ENCODE measurements around the gene FGGY.
A peak's percentile ranks its signal among the peaks of the same experiment; 100 is the strongest.

FGGY gene

DNA sequence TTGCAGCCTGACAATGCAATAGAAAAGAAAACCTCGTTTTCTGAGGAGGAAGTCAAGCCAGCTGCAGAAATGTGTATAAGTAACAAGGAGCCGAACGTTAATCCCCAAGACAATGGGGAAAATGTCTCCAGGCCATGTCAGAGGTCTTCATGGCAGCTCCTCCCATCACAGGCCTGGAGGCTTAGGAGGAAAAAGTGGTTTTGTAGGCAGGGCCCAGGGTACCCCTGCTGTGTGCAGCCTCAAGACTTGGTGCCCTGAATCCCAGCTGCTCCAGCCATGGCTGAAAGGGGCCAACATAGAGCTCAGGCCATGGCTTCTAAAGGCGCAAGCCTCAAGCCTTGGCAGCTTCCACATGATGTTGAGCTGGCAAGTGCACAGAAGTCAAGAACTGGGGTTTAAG, 439.9 kb downstream of the FGGY start:
- CTCF ChIA-PET = no interaction called here
- DNase-seq (ENCODE audit: low read depth, low spot score) = no peak
- TF ChIP-seq, protein P1, sequence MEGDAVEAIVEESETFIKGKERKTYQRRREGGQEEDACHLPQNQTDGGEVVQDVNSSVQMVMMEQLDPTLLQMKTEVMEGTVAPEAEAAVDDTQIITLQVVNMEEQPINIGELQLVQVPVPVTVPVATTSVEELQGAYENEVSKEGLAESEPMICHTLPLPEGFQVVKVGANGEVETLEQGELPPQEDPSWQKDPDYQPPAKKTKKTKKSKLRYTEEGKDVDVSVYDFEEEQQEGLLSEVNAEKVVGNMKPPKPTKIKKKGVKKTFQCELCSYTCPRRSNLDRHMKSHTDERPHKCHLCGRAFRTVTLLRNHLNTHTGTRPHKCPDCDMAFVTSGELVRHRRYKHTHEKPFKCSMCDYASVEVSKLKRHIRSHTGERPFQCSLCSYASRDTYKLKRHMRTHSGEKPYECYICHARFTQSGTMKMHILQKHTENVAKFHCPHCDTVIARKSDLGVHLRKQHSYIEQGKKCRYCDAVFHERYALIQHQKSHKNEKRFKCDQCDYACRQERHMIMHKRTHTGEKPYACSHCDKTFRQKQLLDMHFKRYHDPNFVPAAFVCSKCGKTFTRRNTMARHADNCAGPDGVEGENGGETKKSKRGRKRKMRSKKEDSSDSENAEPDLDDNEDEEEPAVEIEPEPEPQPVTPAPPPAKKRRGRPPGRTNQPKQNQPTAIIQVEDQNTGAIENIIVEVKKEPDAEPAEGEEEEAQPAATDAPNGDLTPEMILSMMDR (IDR thresholded peaks at IDR 0.05; ENCODE audit: insufficient read depth, low read length, missing control alignments) = no peak
- POLR2A ChIA-PET = interaction anchor here (0.6 kb wide), 1 partner anchor 28 kb away, joined by 3 read pairs; no protein-coding TSS in a partner anchor
- no peak overlapping the region for H3K4me3 ChIP-seq (ENCODE audit: low read depth, low read length)

DNA sequence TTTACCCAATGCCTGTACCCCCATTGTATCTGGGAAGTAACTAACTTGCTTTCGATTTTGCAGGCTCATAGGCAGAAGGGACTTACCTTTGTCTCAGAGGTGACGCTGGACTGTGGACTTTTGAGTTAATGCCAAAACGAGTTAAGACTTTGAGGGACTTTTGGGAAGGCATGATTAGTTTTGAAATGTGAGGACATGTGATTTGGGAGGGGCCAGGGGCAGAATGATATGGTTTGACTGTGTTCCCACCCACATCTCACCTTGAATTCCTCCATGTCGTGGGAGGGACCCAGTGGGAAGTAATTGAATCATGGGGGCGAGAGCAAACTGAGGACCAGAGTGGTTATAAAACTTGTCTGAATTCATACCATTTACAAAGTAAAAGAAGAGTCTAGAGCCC, 440.7 kb downstream of the FGGY start:
- TF ChIP-seq, protein P1 (IDR thresholded peaks at IDR 0.05; ENCODE audit: insufficient read depth, low read length, missing control alignments) = no peak
- no peak for DNase-seq (ENCODE audit: low read depth, low spot score)
- CTCF ChIA-PET = interaction anchor here (2.3 kb wide), 1 partner anchor 22 kb away, joined by 6 read pairs; no protein-coding TSS in a partner anchor
- H3K4me3 ChIP-seq (ENCODE audit: low read depth, low read length) = no peak overlapping the region
- POLR2A ChIA-PET = interaction anchor here (1.1 to 1.6 kb wide), 2 partner anchors 29 to 34 kb away, joined by 3 read pairs; no protein-coding TSS in a partner anchor

DNA sequence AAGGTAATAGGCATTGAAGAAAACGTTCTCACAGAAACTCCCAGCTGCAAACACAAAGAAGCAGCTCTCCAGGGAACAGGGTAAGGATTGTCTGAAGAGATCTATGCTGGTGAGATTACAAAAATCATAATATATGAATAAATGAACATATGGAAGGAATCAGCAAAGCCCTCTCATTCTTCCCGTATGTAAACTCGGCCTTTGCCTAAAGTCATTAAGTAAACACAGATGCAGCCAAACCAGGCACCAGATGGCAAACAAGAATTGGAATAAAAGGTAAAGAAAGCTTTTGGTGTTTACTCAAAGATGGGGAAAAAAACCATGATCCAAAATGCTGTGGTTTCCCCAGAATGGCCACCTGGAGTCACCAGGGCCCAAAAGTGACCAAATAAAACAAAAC, 441.3 kb downstream of the FGGY start:
- TF ChIP-seq, protein P1 (IDR thresholded peaks at IDR 0.05; ENCODE audit: insufficient read depth, low read length, missing control alignments) = no peak
- ChIA-PET POLR2A (interaction anchor here (0.7 to 1.6 kb wide), 5 partner anchors 12 to 955 kb away, joined by 3 to 4 read pairs (median 3); partner anchors contain the start of gene JUN), CTCF (interaction anchor here (0.8 to 2.3 kb wide), 2 partner anchors 21 to 38 kb away, joined by 4 to 6 read pairs; no protein-coding TSS in a partner anchor)
- H3K4me3 ChIP-seq (ENCODE audit: low read depth, low read length) = no peak overlapping the region
- DNase-seq (ENCODE audit: low read depth, low spot score) = peak; percentile 40

DNA sequence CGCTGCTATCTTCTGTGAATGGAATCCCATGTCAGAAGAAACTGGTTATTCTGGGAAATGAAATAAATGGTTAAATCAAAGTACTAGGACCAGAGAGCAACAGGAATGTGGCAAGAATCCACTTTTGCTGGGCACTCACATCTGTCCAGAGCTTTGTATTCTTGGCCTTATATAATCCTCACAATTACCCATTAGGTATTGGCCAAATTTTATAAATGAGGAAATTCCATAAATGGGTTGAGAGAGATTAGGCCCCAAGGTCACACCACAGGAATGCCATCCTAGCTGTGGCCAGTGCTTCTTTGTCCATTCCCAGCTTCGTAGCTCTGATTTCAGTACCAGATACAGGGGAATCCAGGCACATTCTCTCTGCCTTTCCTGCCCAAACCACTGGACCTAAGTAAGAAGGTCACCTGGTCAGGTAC, 441.7 kb downstream of the FGGY start:
- ChIA-PET CTCF (interaction anchor here (0.8 to 2.3 kb wide), 2 partner anchors 21 to 38 kb away, joined by 4 to 6 read pairs; no protein-coding TSS in a partner anchor), POLR2A (interaction anchor here (0.7 to 1.6 kb wide), 5 partner anchors 12 to 955 kb away, joined by 3 to 4 read pairs (median 3); partner anchors contain the start of gene JUN)
- no peak for DNase-seq (ENCODE audit: low read depth, low spot score)
- TF ChIP-seq, protein P1 (IDR thresholded peaks at IDR 0.05; ENCODE audit: insufficient read depth, low read length, missing control alignments) = no peak
- H3K4me3 ChIP-seq (ENCODE audit: low read depth, low read length) = no peak overlapping the region

GRCh38 chr1:59739111-59739510, 442.2 kb downstream of the FGGY start:
- no peak for DNase-seq (ENCODE audit: low read depth, low spot score)
- H3K4me3 ChIP-seq (ENCODE audit: low read depth, low read length) = no peak overlapping the region
- TF ChIP-seq, protein P1 (IDR thresholded peaks at IDR 0.05; ENCODE audit: insufficient read depth, low read length, missing control alignments) = no peak
- ChIA-PET POLR2A (interaction anchor here (0.9 to 1.6 kb wide), 3 partner anchors 27 to 955 kb away, joined by 3 to 4 read pairs (median 3); partner anchors contain the start of gene JUN), CTCF (interaction anchor here (1.4 to 2.3 kb wide), 3 partner anchors 11 to 40 kb away, joined by 6 to 7 read pairs (median 7); no protein-coding TSS in a partner anchor)

GRCh38 chr1:59742526-59742925, 445.6 kb downstream of the FGGY start:
- POLR2A ChIA-PET = no interaction called here
- no peak for DNase-seq (ENCODE audit: low read depth, low spot score)
- TF ChIP-seq, protein P1 (IDR thresholded peaks at IDR 0.05; ENCODE audit: insufficient read depth, low read length, missing control alignments) = no peak
- no peak overlapping the region for H3K4me3 ChIP-seq (ENCODE audit: low read depth, low read length)
- CTCF ChIA-PET = interaction anchor here (1.0 kb wide), 1 partner anchor 10 kb away, joined by 5 read pairs; no protein-coding TSS in a partner anchor

Measured in AG04449 (cell line).